GM23248 (cell line): ENCODE results near the gene CPLANE2. TPM values are rescaled to one million over a fixed set of nuclear protein-coding genes. Genes with fewer than 3 reads are reported as not detected.

Source experiments
- DNase-seq: peaks from one replicate; pipeline ENCODE4 v3.0.0-alpha.2; 2015
- H2AFZ ChIP-seq: fragments of 200-600 bp; sonication (generic); 2 replicates; pipeline ENCODE4 v1.6.1; 2016; ENCODE audit warnings: antibody characterized with exemption
- H3F3A ChIP-seq: fragments of 200-600 bp; sonication (generic); 2 replicates; pipeline ENCODE4 v1.6.1; 2016; ENCODE audit warnings: mild to moderate bottlenecking, antibody characterized with exemption, mixed run types; ENCODE audit not compliant: insufficient read depth
- H3K27ac ChIP-seq: fragments of 200-600 bp; sonication (generic); 2 replicates; pipeline ENCODE4 v1.5.1; 2016; ENCODE audit warnings: mild to moderate bottlenecking
- H3K27me3 ChIP-seq: fragments of 200-600 bp; sonication (generic); replicated peaks from 2 replicates; pipeline ENCODE4 v1.6.1; 2016; ENCODE audit warnings: mild to moderate bottlenecking; ENCODE audit not compliant: insufficient read depth
- H3K36me3 ChIP-seq: fragments of 200-600 bp; sonication (generic); 2 replicates; pipeline ENCODE4 v1.6.1; 2016; ENCODE audit warnings: low read depth, mild to moderate bottlenecking
- H3K4me1 ChIP-seq: fragments of 200-600 bp; sonication (generic); 2 replicates; pipeline ENCODE4 v1.6.1; 2016; ENCODE audit warnings: mild to moderate bottlenecking; ENCODE audit not compliant: insufficient read depth
- H3K4me2 ChIP-seq: fragments of 200-600 bp; sonication (generic); one replicate; pipeline ENCODE4 v1.6.1; 2016; ENCODE audit warnings: mild to moderate bottlenecking; ENCODE audit not compliant: unreplicated experiment
- H3K4me3 ChIP-seq: fragments of 200-600 bp; sonication (generic); 2 replicates; pipeline ENCODE4 v1.5.1; 2016; ENCODE audit warnings: mild to moderate bottlenecking
- H3K79me2 ChIP-seq: fragments of 200-600 bp; sonication (generic); 2 replicates; pipeline ENCODE4 v1.6.1; 2016; ENCODE audit warnings: mild to moderate bottlenecking; ENCODE audit not compliant: insufficient read depth
- H3K9ac ChIP-seq: fragments of 200-600 bp; sonication (generic); 2 replicates; pipeline ENCODE4 v1.6.1; 2016; ENCODE audit warnings: mild to moderate bottlenecking
- H3K9me2 ChIP-seq: fragments of 200-600 bp; sonication (generic); 2 replicates; pipeline ENCODE4 v1.6.1; 2016; ENCODE audit warnings: mixed run types, mild to moderate bottlenecking, moderate library complexity; ENCODE audit not compliant: insufficient read depth
- H3K9me3 ChIP-seq: fragments of 200-600 bp; sonication (generic); one replicate; pipeline ENCODE4 v1.6.1; 2017; ENCODE audit warnings: low read depth
- H4K20me1 ChIP-seq: fragments of 200-600 bp; sonication (generic); 2 replicates; pipeline ENCODE4 v1.6.0; 2016; ENCODE audit not compliant: insufficient read depth
- EZH2 ChIP-seq: fragments of 200-600 bp; sonication (generic); IDR thresholded peaks from 2 replicates; pipeline ENCODE4 v1.6.1; 2018; ENCODE audit warnings: antibody characterized with exemption, mild to moderate bottlenecking; ENCODE audit not compliant: insufficient read depth, poor library complexity, severe bottlenecking
- EZH2phosphoT487 ChIP-seq: fragments of 200-600 bp; sonication (generic); IDR thresholded peaks from 2 replicates; pipeline ENCODE4 v1.6.1; 2018; ENCODE audit warnings: antibody characterized with exemption, moderate library complexity, mild to moderate bottlenecking, low read depth; ENCODE audit not compliant: insufficient read depth
- WGBS, 2 experiments: methylation state at CpG; one replicate each; pipeline ENCODE4 v1.1.6; 2015 to 2017; ENCODE audit warnings: low lambda C conversion rate in 2 of 2, low coverage in 1 of 2; ENCODE audit errors: missing lambda C conversion rate in 2 of 2; 5-methylcytosine and 5-hydroxymethylcytosine counted together
- in situ Hi-C: fragments of 300-500 bp; cut with MboI; formaldehyde crosslinking; loops from 2 replicates; pipeline ENCODE4 v1.15.0; 2020
- polyA plus RNA-seq: library from polyadenylated mRNA; unstranded; fragments of >200 nt; fragmentation: Nextera tagmentation; extraction: Ambion mirVana; gene quantifications from 2 replicates; pipeline ENCODE4 v1.2.1, GENCODE V29; 2016
- total RNA-seq: library from RNA; depleted of rRNA; stranded (reverse); fragments of >200 nt; shearing (Covaris generic); gene quantifications from 2 replicates; pipeline ENCODE4 v1.2.3, GENCODE V29; 2014

Gene CPLANE2
- total and polyA plus RNA-seq, 2 experiments from 2014 or later: 2.6 to 16.5 TPM

GRCh38 chr1:16251381-16251780, 14.4 kb upstream of the CPLANE2 start:
- peaks cover 13% of the 10 kb centered on the region; the same call in 1 of the 2 replicates for H3K36me3 ChIP-seq
- WGBS, 2 experiments: 89 to 92% methylated on average over 10 of the region's 10 CpGs

GRCh38 chr1:16250524-16251251, 13.7 kb upstream of the CPLANE2 start:
- TF ChIP-seq EZH2: no peak
- TF ChIP-seq EZH2phosphoT487: no peak
- Histone ChIP-seq H3K4me1 (peaks cover 40% of the 10 kb centered on the region), H3K9me2 (no peaks in the 10 kb centered on the region), H4K20me1 (no peaks in the 10 kb centered on the region), H3K4me3 (no peak overlapping the region), H3K9ac (no peak overlapping the region), H3K79me2 (peaks cover 12% of the 10 kb centered on the region; the same call in 1 of the 2 replicates), H3K4me2 (no peak overlapping the region), H3K36me3 (peaks cover 12% of the 10 kb centered on the region; the same call in 1 of the 2 replicates), H3K9me3 (no peaks in the 10 kb centered on the region), H3F3A (peaks cover 24% of the 10 kb centered on the region; the same call in 1 of the 2 replicates), H2AFZ (no peak overlapping the region), H3K27me3 (no peaks in the 10 kb centered on the region), H3K27ac (no peak overlapping the region)
- WGBS, 2 experiments: 68 to 69% methylated on average over 15 of the region's 15 CpGs
- DNase-seq: peak; percentile 63
- in situ Hi-C loops: no loop called here

More at GRCh38 chr1:16251381-16251780, 14.4 kb upstream of the CPLANE2 start:
- no peak for DNase-seq
- H4K20me1 ChIP-seq: no peaks in the 10 kb centered on the region
- H3K27ac ChIP-seq: no peak overlapping the region
- H3K4me1 ChIP-seq: peaks cover 40% of the 10 kb centered on the region
- no peak overlapping the region for H3K4me3 ChIP-seq
- TF ChIP-seq EZH2phosphoT487 (no peak), EZH2 (no peak)
- H3F3A ChIP-seq: peaks cover 30% of the 10 kb centered on the region
- no peak overlapping the region for H3K4me2 ChIP-seq
- in situ Hi-C loops: no loop called here
- no peaks in the 10 kb centered on the region for H3K9me2 ChIP-seq
- H3K27me3 ChIP-seq: no peaks in the 10 kb centered on the region
- no peak overlapping the region for H3K9ac ChIP-seq
- no peaks in the 10 kb centered on the region for H3K9me3 ChIP-seq
- peaks cover 12% of the 10 kb centered on the region; the same call in 1 of the 2 replicates for H3K79me2 ChIP-seq
- H2AFZ ChIP-seq: no peak overlapping the region

- peak; percentile 81 for DNase-seq
- peak overlapping the region; percentile 21 for H3K4me2 ChIP-seq
- peaks cover 12% of the 10 kb centered on the region; the same call in 1 of the 2 replicates for H3K79me2 ChIP-seq
- H3K9me3 ChIP-seq: no peaks in the 10 kb centered on the region
- no peak overlapping the region for H3K4me3 ChIP-seq
- H3F3A ChIP-seq: peaks cover 26% of the 10 kb centered on the region; the same call in 1 of the 2 replicates
- peaks cover 7% of the 10 kb centered on the region; the same call in 1 of the 2 replicates for H3K36me3 ChIP-seq
- no peaks in the 10 kb centered on the region for H3K9me2 ChIP-seq
- H2AFZ ChIP-seq: no peak overlapping the region
- peaks cover 35% of the 10 kb centered on the region for H3K4me1 ChIP-seq
- H4K20me1 ChIP-seq: no peaks in the 10 kb centered on the region
- H3K27ac ChIP-seq: peak overlapping the region; percentile 33
- 30 to 46% methylated on average over 3 of the region's 3 CpGs for WGBS, 2 experiments
- TF ChIP-seq EZH2 (no peak), EZH2phosphoT487 (no peak)
- no peaks in the 10 kb centered on the region for H3K27me3 ChIP-seq
- in situ Hi-C loops: loop anchor here (10.0 kb wide), 1 partner anchor 165 kb away; no protein-coding TSS in a partner anchor
- H3K9ac ChIP-seq: peak overlapping the region; percentile 25; the same call in 1 of the 2 replicates
Measured at GRCh38 chr1:16249596-16250241, 12.7 kb upstream of the CPLANE2 start.

- H3K9ac ChIP-seq: peak overlapping the region; percentile 25; the same call in 1 of the 2 replicates
- peaks cover 12% of the 10 kb centered on the region; the same call in 1 of the 2 replicates for H3K79me2 ChIP-seq
- H3K4me3 ChIP-seq: no peak overlapping the region
- TF ChIP-seq EZH2 (no peak), EZH2phosphoT487 (no peak)
- no peaks in the 10 kb centered on the region for H3K9me2 ChIP-seq
- H3K9me3 ChIP-seq: no peaks in the 10 kb centered on the region
- H3K27ac ChIP-seq: peak overlapping the region; percentile 30
- no peaks in the 10 kb centered on the region for H4K20me1 ChIP-seq
- H3K4me2 ChIP-seq: peak overlapping the region; percentile 42
- no peak overlapping the region for H2AFZ ChIP-seq
- peaks cover 7% of the 10 kb centered on the region; the same call in 1 of the 2 replicates for H3K36me3 ChIP-seq
- 25 to 28% methylated on average over 7 of the region's 7 CpGs for WGBS, 2 experiments
- peak; percentile 62 for DNase-seq
- H3F3A ChIP-seq: peaks cover 21% of the 10 kb centered on the region; the same call in 1 of the 2 replicates
- H3K4me1 ChIP-seq: peaks cover 31% of the 10 kb centered on the region
- in situ Hi-C loops: loop anchor here (10.0 kb wide), 1 partner anchor 164 kb away; no protein-coding TSS in a partner anchor
- H3K27me3 ChIP-seq: no peaks in the 10 kb centered on the region
Measured at GRCh38 chr1:16248603-16249516, 11.9 kb upstream of the CPLANE2 start.
